GM18909 (cell line): ENCODE results near the gene MIPOL1.
"Not testable (repeated sequence)": the region's sequence is repeated elsewhere in the genome, so short reads cannot be mapped to it uniquely, and the experiment has no call there.

Experiments used
- ATAC-seq: cut with Tn5 transposase; IDR thresholded peaks from one replicate; pipeline ENCODE4 v1.9.1; 2021; ENCODE audit warnings: mild to moderate bottlenecking; ENCODE audit not compliant: unreplicated experiment, poor library complexity

The MIPOL1 gene

GRCh38 chr14:37197421-37198272, at the start of gene MIPOL1:
Gene MIPOL1 (plus strand): TSS chr14:37197937. CDS start chr14:37247889, 49,952 bp downstream.
- ATAC-seq: peak; percentile 53

GRCh38 chr14:37150414-37150813, 47.3 kb upstream of the MIPOL1 start:
- peak; percentile 55 for ATAC-seq

- ATAC-seq: no peak
Observed at GRCh38 chr14:37153005-37153404, 44.7 kb upstream of the MIPOL1 start.

- no peak for ATAC-seq
Observed at GRCh38 chr14:37153483-37153882, 44.3 kb upstream of the MIPOL1 start.

- no peak for ATAC-seq
Observed at GRCh38 chr14:37157987-37158386, 39.8 kb upstream of the MIPOL1 start.

- not testable (repeated sequence) for ATAC-seq
Observed at GRCh38 chr14:37162307-37162706, 35.4 kb upstream of the MIPOL1 start.

- ATAC-seq: no peak
Observed at GRCh38 chr14:37165794-37166193, 31.9 kb upstream of the MIPOL1 start.

GRCh38 chr14:37167151-37168047, 30.3 kb upstream of the MIPOL1 start:
- no peak for ATAC-seq

- no peak for ATAC-seq
Observed at GRCh38 chr14:37168721-37169120, 29.0 kb upstream of the MIPOL1 start.

GRCh38 chr14:37170237-37170636, 27.5 kb upstream of the MIPOL1 start:
- no peak for ATAC-seq

- no peak for ATAC-seq
Observed at GRCh38 chr14:37170993-37171392, 26.7 kb upstream of the MIPOL1 start.

GRCh38 chr14:37171678-37172023, 26.1 kb upstream of the MIPOL1 start:
- no peak for ATAC-seq

GRCh38 chr14:37172024-37172869, 25.5 kb upstream of the MIPOL1 start, which contains the start of gene SLC25A21:
Gene SLC25A21 (minus strand): TSS chr14:37172606.
- ATAC-seq: no peak

- ATAC-seq: no peak
Observed at GRCh38 chr14:37172936-37173614, 24.7 kb upstream of the MIPOL1 start.

GRCh38 chr14:37179896-37180502, 17.7 kb upstream of the MIPOL1 start:
- ATAC-seq: no peak

GRCh38 chr14:37180886-37181285, 16.9 kb upstream of the MIPOL1 start:
- not testable (repeated sequence) for ATAC-seq

GRCh38 chr14:37181441-37181840, 16.3 kb upstream of the MIPOL1 start:
- ATAC-seq: no peak

- not testable (repeated sequence) for ATAC-seq
Observed at GRCh38 chr14:37184520-37184919, 13.2 kb upstream of the MIPOL1 start.

GRCh38 chr14:37185670-37186069, 12.1 kb upstream of the MIPOL1 start:
- ATAC-seq: no peak
